8988T (cell line): ENCODE data around the gene MTCL3.
"Not testable (repeated sequence)": the region's sequence is repeated elsewhere in the genome, so short reads cannot be mapped to it uniquely, and the experiment has no call there.

Experiments
- DNase-seq: peaks from one replicate; pipeline ENCODE4 v3.0.0; 2011

MTCL3 gene

DNA sequence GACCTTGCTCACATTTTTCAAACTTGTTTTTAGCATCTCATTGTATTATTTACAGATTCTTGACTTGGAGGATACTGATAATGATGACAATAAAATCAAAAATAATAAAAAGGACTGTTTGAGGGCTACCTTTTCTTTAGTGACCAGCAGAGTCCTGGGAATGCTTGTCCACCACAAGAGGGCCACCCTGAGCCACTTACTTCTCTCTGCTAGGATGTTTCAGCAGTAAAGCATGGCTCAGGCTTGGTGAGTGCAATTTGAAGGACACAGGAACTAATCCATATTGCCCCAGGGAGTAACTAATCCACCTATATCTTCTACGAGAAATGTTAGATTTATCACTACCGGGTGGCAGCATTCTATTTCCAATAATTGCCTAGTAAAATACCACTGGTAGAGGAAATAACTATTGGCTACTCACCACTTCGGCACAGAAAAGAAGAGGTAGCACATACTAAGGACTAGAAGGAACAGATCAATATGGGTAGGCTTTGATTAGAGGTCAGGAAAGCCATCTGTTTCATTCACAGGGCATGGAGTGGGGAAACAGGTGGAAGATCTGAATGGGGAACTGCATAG is 54.2 kb downstream of the MTCL3 start:
- DNase-seq, result peak; percentile 31

- DNase-seq, result no peak
Measured at GRCh38 chr6:127464161-127464880, 54.8 kb downstream of the MTCL3 start.

GRCh38 chr6:127463056-127463455 is 56.1 kb downstream of the MTCL3 start:
- DNase-seq, result no peak

- no peak for DNase-seq
Measured at GRCh38 chr6:127462376-127462775, 56.8 kb downstream of the MTCL3 start.

DNA sequence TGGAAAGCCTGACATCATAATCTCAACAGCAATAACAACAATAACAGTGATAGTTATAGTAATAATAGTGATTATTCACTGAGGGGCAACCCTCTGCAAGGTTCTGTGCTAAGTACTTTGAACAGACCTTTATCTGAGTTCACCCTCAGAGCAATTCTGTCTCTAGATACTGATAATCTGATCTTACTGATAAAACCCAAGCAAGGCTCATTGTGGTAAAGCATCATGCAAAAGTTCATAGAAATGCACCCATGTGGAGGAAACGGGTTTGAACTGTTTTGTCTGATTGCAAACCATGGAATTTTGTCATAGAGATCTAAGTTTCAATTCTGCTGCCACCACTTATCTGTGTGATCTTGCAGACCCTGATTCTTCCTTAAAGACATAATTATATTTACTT is 58.7 kb downstream of the MTCL3 start:
- no peak for DNase-seq

DNA sequence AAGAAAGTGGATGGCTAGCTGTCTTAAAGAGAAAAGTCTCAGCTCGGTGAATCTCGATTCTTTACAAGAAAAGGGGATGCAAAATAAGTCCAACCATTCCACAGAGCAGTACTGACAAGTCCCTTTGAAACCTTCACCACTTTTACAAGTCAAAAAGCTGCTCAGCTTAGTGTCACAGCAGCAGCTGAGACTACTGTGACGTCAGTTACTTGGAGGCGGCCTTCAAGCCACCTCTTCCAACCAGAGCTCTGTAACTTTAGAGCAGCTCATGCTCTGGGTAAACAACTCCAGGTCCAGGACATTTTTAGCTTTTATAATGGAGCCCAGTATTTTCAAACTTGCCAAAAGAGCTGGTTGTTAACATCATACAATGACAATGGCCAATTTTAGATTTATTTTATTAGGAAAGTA is 59.9 kb downstream of the MTCL3 start, which contains the start of gene KIAA0408:
Gene KIAA0408 (minus strand): TSS at position 159 of the 411 bp plus-strand sequence. CDS start 5,408 bp downstream, outside the sequence.
- DNase-seq, result no peak

- DNase-seq, result no peak
Measured at GRCh38 chr6:127458817-127459216, 60.3 kb downstream of the MTCL3 start.

DNA sequence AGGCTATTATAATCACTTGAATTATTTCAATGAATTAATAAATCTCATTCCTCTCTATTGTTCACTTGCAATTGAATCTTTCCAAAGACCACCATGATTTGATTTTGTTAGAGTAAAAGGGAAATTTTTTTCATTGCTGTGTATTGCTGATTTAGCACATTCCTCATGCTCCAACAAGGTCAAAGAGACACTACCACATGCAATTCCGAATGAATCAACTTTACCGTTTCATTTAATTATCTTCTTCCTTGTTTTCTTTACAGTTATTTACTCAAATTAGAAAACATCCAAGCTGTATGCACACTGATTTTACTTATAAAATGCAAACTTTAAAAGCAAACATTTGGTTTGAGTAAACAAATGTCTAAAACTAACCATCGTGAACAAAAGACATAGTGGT is 60.9 kb downstream of the MTCL3 start:
- no peak for DNase-seq

DNA sequence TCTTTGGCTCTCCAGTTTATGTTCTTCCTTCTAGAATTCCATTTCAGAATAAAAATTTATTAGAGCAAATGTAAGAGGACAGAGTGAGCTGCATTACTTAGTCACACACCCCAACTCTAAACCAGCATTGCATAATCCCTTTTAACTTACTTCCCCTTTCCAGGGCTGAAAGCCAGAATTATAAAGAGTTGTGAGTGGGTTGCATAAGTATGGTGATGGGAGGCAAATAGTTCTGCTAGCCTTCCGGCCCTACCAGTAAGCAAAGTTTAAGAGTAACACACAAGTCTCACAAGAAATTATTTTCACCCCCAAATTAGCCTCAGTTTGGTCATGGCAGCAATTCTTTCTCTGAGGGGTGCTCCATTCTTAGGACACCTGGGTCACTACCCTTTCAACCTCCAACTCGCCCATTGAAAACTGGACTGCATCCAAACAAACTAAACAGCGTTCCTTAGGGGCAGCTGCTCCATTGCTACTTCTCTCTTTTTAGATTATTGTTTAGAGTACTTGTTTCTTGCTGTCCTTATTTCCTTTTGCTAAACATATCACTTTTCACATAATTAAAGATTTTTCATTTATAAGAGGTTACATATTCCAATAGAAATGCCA is 61.6 kb downstream of the MTCL3 start:
- no peak for DNase-seq

- no peak for DNase-seq
Measured at GRCh38 chr6:127456465-127456864, 62.7 kb downstream of the MTCL3 start.

GRCh38 chr6:127453845-127454619 is 65.1 kb downstream of the MTCL3 start:
- DNase-seq, result no peak

DNA sequence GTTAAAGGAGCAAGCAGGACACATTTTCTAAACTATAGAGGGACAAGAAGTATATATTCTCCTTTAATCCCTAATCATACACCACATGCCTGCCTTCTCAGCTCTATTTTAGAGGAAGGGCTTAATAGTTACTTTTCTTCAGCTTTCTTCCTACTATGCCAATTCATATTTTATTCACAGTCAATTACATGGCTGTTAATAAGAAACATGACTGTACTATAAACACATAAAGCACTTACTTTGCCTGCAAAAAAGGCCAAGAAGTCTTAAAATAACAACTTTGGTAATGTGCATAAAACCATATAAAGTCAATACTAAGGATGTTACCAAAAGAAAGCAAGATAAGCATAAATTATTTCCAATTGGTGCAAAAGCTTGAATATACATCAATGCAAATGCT is 66.3 kb downstream of the MTCL3 start:
- no peak for DNase-seq

DNA sequence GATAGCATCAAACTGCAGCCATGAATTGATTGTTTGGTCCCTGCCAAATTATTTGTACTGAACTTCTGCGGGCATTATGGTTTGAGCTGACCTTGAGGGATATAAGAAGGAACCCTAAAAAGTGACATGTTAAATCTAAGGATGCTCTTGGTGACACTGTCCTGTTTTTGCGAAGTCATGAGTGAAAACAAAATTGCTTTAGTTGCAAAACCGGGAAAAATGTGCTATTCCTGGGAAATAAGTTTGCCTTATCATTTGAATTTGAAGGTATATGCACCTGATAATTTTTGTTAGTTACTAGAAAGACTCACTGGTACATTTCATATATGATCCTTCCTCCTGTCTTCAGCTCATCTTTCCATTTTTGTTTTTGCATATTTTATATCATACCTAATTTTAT is 67.7 kb downstream of the MTCL3 start:
- no peak for DNase-seq

GRCh38 chr6:127447780-127448179 is 71.4 kb downstream of the MTCL3 start:
- DNase-seq, result no peak

DNA sequence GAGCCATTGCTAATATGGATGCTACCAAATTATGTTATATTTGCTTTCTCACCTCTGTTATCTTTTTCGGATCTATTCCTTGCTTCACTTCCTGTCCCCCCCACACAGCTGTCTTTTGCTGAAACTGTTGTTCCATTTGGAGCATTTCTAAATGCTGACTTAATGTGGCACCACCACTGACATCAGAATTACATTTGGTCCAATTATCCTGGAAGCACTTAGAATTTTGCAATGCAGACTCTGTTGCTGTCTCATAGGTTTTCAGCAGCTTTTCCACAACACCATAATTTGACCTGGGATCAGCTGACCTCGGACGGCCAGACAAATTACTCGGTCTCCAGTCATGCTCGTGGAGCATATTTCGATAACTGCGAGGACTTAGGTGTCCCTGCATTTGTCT is 72.8 kb downstream of the MTCL3 start:
- no peak for DNase-seq

GRCh38 chr6:127441881-127442280 is 77.3 kb downstream of the MTCL3 start:
- no peak for DNase-seq

DNA sequence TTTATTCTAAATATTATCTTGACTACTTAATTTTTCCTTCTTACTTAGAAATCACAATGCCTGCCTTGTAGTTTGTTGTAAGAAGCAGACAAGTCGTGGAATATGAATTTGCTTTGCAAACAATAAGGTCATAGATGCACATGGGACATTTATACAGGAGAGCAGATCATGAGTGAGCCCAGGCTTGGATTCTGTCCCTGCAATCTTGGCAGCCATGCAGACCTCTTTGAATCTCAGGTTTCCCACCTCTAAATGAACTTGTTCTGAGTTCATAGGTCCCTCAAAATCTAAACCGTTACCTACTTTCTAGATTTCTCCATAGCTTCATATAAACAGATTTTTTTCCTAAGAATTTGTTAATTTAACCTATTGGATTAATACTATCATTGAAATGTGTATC is 79.4 kb downstream of the MTCL3 start:
- DNase-seq, result no peak

DNA sequence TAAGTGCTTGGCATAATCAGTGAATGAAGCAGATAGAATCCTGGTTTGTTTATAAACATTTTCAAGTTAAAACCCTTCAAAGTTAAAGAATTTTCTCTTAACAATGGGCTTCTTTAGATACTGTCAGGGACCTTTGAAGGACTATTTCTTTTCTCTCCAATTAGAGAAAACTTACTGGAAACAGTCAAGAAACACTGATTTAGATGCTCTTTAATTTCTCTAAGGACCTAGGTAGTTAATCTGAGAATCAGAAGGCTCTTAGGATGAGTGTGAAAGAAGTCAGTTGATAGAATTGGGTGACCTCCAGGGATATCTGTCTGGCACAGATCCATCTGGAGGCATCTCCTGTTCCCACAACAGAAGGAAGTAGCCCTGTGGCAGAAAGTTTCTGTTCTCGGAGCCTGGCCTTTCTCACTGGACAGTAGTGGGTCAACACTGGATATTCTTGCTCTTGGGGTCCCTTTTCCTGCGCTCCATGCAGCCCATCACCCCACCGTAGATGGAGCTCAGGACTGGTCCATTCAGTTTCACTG is 82.5 kb downstream of the MTCL3 start:
- no peak for DNase-seq

DNA sequence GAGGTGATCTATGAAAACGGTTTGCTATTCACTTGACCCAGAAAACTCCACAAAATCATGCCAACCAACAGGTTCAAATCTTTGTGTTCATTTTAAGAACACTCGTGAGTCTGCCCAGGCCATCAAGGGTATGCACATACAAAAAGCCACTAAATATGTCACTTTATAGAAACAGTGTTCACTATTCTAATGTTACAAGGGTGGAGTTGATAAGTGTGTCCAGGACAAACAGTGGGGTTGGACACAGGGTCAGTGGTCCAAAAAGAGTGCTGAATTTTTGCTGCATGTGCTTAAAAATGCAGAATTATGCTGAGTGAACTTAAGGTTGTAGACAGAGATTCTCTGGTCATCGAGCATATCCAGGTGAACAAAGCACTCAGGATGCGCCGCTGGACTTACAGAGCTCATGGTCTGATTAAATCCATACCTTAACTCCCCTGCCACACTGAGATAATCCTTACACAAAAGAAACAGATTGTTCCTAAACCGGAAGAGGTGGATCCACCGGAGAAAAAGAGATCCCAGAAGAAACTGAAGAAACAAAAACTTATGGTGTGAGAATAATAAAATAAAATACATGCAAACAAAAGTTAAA is 83.4 kb downstream of the MTCL3 start:
- no peak for DNase-seq

GRCh38 chr6:127434651-127435050 is 84.5 kb downstream of the MTCL3 start:
- no peak for DNase-seq

- DNase-seq, result not testable (repeated sequence)
Measured at GRCh38 chr6:127428562-127428961, 90.6 kb downstream of the MTCL3 start.

DNA sequence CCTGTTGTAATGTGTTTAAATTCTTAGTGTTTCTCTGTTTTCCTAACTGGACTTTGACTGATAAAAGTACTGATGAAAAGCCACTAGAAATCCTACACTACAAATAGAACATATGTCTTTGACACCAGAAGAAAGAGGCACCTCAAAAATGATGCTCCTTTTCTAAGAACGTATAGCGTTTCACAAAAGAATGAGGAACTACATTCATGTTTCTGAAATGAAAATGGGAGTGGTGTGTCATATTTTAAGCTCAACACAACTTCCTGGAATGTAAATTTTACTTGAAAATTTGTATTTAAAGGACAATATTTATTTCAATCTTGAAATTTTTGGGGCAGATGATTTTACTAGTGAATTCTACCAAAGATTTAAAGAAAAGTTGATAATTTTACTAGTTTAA is 95.2 kb downstream of the MTCL3 start:
- DNase-seq, result no peak
